Breast epithelium (tissue), 4 donors: ENCODE results near the gene MT1E. TPM values are rescaled to one million over a fixed set of nuclear protein-coding genes. Genes with fewer than 3 reads are reported as not detected.
"Not testable (repeated sequence)": the region's sequence is repeated elsewhere in the genome, so short reads cannot be mapped to it uniquely, and the experiment has no call there.

ENCODE experiments used
- DNase-seq, 2 donors: peaks; one replicate each; pipeline ENCODE4 v3.0.0-alpha.2; 2019; ENCODE audit warnings: low spot score in 2 of 2
- H3K27ac ChIP-seq, 2 donors: fragments of 200-600 bp; sonication (generic) in 1 of 2; one replicate each; pipeline ENCODE4 v1.5.1; 2016 to 2019; ENCODE audit warnings: mild to moderate bottlenecking in 1 of 2
- H3K27me3 ChIP-seq, 2 donors: fragments of 200-600 bp; sonication (generic) in 1 of 2; one replicate each; pipeline versions ENCODE4 v1.5.1 to v1.6.0; 2017 to 2019; ENCODE audit warnings: control low read depth in 1 of 2, mild to moderate bottlenecking in 1 of 2
- H3K36me3 ChIP-seq: fragments of 200-600 bp; one replicate; pipeline ENCODE4 v1.5.1; 2019
- H3K4me1 ChIP-seq, 2 donors: fragments of 200-600 bp; sonication (generic); one replicate each; pipeline ENCODE4 v1.5.1; 2016 to 2019; ENCODE audit warnings: control low read depth in 1 of 2
- H3K4me3 ChIP-seq, 3 donors: fragments of 200-600 bp; sonication (generic); 1 replicate in 2 of 3; 2 replicates in 1 of 3; pipeline ENCODE4 v1.5.1; 2016 to 2019; ENCODE audit warnings: mild to moderate bottlenecking in 3 of 3, moderate library complexity in 2 of 3
- H3K9me3 ChIP-seq, 2 donors: fragments of 200-600 bp; sonication (generic) in 1 of 2; one replicate each; pipeline ENCODE4 v1.5.1; 2016 to 2019; ENCODE audit warnings: control low read depth in 1 of 2
- CTCF ChIP-seq, 3 donors: fragments of 450-650 bp; IDR thresholded peaks; one replicate each; pipeline ENCODE4 v1.5.1; 2016 to 2017; ENCODE audit warnings: antibody characterized with exemption in 3 of 3, mild to moderate bottlenecking in 3 of 3, moderate library complexity in 3 of 3
- POLR2A ChIP-seq: fragments of 450-650 bp; IDR thresholded peaks from one replicate; pipeline ENCODE4 v1.6.1; 2016; ENCODE audit warnings: antibody characterized with exemption, mild to moderate bottlenecking, moderate library complexity
- POLR2AphosphoS5 ChIP-seq, 3 donors: sonication (generic); formaldehyde crosslinking; IDR thresholded peaks; one replicate each; pipeline ENCODE4 v1.6.1; 2017; ENCODE audit warnings: antibody characterized with exemption in 3 of 3
- intact Hi-C: fragments of 100-400 bp; cut with DNase I; formaldehyde crosslinking; loops from one replicate; pipeline ENCODE4 v1.15.1; 2023; ENCODE audit warnings: low total_unique reads
- total RNA-seq, 3 donors: library from RNA; depleted of rRNA; stranded (reverse); fragments of >200 nt; gene quantifications; one replicate each; pipeline ENCODE4 v1.1.0, GENCODE V29; 2016

Gene MT1E
- total RNA-seq = 100 to 1,000 TPM; 284 to 698 (median 513) TPM

DNA sequence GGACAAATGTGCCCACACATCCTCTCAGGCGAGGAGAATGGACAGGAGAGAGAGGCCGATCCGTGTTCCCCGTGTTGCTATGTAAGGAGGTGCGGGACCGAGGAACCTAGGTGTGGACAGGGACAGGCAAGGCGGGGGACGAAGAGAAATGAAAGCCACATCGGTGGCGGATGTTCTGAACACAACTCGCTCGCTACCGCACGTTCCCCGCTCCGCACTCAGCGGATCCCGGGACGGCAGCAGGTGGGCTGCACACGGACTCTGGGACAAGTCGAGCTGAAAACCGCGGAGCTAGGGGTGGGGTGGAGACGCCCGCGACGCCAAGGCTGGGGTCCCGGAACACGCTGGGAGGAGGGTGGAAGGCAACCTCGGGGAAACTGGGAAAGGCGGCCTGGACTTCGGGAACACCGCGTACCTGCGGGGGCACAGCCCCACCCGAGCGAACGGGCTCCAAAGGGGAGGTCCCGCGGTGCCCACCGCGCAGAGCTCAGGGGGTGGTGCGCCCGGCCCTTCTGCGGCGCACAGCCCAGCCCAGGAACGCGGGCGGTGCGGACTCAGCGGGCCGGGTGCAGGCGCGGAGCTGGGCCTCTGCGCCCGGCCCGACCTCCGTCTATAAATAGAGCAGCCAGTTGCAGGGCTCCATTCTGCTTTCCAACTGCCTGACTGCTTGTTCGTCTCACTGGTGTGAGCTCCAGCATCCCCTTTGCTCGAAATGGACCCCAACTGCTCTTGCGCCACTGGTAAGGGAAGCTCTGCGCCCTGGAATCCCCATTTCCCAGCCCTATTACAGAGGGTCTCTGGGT, at the start of gene MT1E:
TSS of gene MT1E (plus strand) at position 642 of the 803 bp plus-strand sequence. CDS start at position 713, 71 bp downstream.
- intact Hi-C loops = no loop called here
- DNase-seq = peak; percentile 83 to 84
- Histone ChIP-seq H3K9me3 (no peaks in the 10 kb centered on the region), H3K4me1 (no peaks in the 10 kb centered on the region), H3K27me3 (no peaks in the 10 kb centered on the region), H3K27ac (peak within 1 kb of the TSS; percentile 87 to 97), H3K36me3 (no peaks in the 10 kb centered on the region), H3K4me3 (peak within 1 kb of the TSS; percentile 50 to 73 (median 72))
- no peak for TF ChIP-seq CTCF (IDR thresholded peaks at IDR 0.05)
- TF ChIP-seq POLR2A = peak; percentile 80
- peak; percentile 89 to 99 (median 95) for TF ChIP-seq POLR2AphosphoS5 (IDR thresholded peaks at IDR 0.05)

- Histone ChIP-seq H3K9me3 (no peaks in the 10 kb centered on the region), H3K27ac (peak overlapping the region in 1 of 2 donors; percentile 68), H3K4me3 (no peak overlapping the region), H3K4me1 (no peaks in the 10 kb centered on the region), H3K36me3 (no peaks in the 10 kb centered on the region), H3K27me3 (no peaks in the 10 kb centered on the region)
- peak; percentile 88 to 91 for DNase-seq
- TF ChIP-seq CTCF (IDR thresholded peaks at IDR 0.05) = peak; percentile 68 to 95 (median 91)
- peak in 1 of 3 donors; percentile 33 for TF ChIP-seq POLR2AphosphoS5 (IDR thresholded peaks at IDR 0.05)
- TF ChIP-seq POLR2A = no peak
- intact Hi-C loops = no loop called here
Measured at GRCh38 chr16:56576585-56577299, 48.8 kb upstream of the MT1E start.

- H3K36me3 ChIP-seq = no peaks in the 10 kb centered on the region
- no peak for TF ChIP-seq POLR2A
- TF ChIP-seq POLR2AphosphoS5 (IDR thresholded peaks at IDR 0.05) = no peak
- no peak for TF ChIP-seq CTCF (IDR thresholded peaks at IDR 0.05)
- intact Hi-C loops = no loop called here
- no peaks in the 10 kb centered on the region for H3K27me3 ChIP-seq
- H3K27ac ChIP-seq = peak overlapping the region in 1 of 2 donors; percentile 68
- no peaks in the 10 kb centered on the region for H3K4me1 ChIP-seq
- DNase-seq = no peak
- H3K4me3 ChIP-seq = no peak overlapping the region
- H3K9me3 ChIP-seq = no peaks in the 10 kb centered on the region
Measured at GRCh38 chr16:56577300-56577625, 48.3 kb upstream of the MT1E start.

- DNase-seq = no peak
- Histone ChIP-seq H3K27me3 (no peaks in the 10 kb centered on the region), H3K4me3 (no peak overlapping the region), H3K9me3 (no peaks in the 10 kb centered on the region), H3K36me3 (no peaks in the 10 kb centered on the region), H3K27ac (no peak overlapping the region), H3K4me1 (no peaks in the 10 kb centered on the region)
- TF ChIP-seq POLR2A (no peak), CTCF (IDR thresholded peaks at IDR 0.05) (no peak), POLR2AphosphoS5 (IDR thresholded peaks at IDR 0.05) (no peak)
- intact Hi-C loops = no loop called here
Measured at GRCh38 chr16:56580391-56581048, 45.1 kb upstream of the MT1E start.

DNA sequence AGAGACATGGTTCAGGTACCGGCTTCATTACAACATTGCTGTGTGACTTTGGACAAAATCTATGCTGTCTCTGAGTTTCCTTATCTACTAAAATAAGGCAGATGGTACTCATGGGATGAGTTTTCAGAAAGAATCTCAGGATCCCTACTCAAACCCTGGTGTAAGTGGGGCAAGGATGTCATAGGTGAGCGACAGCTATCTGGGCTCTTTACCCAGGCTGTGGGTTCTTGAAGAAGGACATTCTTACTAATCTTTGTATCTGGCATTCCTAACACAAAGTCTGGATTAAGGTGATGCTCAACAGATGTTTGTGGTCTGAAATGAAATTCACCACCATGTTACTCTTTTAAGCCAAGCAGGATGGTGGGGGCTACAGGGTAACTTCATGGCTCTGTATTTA, 42.7 kb upstream of the MT1E start:
- H3K36me3 ChIP-seq, H3K27me3 ChIP-seq, H3K4me3 ChIP-seq, intact Hi-C loops, H3K4me1 ChIP-seq, DNase-seq, H3K27ac ChIP-seq, H3K9me3 ChIP-seq: not testable (repeated sequence)
